T-helper 2 cell treated with Interferon-gamma antibody and Interleukin-4, amounts not matched to agents 5 μg/mL and 100 μg/mL, for 36 hours (primary cell): ENCODE data around the gene DIP2C.

Experiments used
- DNase-seq: peaks from one replicate; pipeline ENCODE4 v3.0.0; 2021; ENCODE audit warnings: low spot score
- H3K27ac Mint-ChIP-seq: one replicate; pipeline ENCODE4 v1.8.0; 2021; ENCODE audit warnings: mild to moderate bottlenecking, mixed read lengths
- H3K27me3 Mint-ChIP-seq: one replicate; pipeline ENCODE4 v1.8.0; 2021; ENCODE audit warnings: low read depth, mixed read lengths
- H3K36me3 Mint-ChIP-seq: one replicate; pipeline ENCODE4 v1.8.0; 2021; ENCODE audit warnings: low read depth, mixed read lengths
- H3K4me1 Mint-ChIP-seq: one replicate; pipeline ENCODE4 v1.8.0; 2021; ENCODE audit warnings: low read depth, mixed read lengths
- H3K4me3 Mint-ChIP-seq: one replicate; pipeline ENCODE4 v1.8.0; 2022; ENCODE audit warnings: mild to moderate bottlenecking, moderate library complexity, mixed read lengths
- H3K9me3 Mint-ChIP-seq: one replicate; pipeline ENCODE4 v1.8.0; 2021; ENCODE audit warnings: mixed read lengths

DIP2C gene

DNA sequence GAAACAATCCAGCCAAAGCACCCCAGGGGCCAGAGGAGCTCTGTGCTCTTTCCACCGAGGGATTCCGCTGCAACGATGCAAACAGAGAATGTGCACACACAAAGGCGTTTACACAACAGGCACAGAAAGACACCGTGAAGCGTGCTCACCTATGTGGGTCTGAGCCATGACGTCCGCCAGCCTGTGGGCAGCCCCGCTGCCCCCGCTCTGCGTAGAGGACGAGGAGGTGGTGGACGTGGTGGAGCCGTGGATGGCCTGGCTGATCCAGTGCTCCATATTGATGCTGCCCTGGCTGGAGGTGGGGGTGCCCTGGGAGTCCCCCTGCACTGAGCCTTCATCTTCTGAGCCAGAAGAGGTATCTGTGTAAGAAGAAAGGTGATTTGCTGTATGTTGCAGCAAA, 266.8 kb downstream of the DIP2C start:
- Mint-ChIP-seq H3K9me3 (no peaks in the 10 kb centered on the region), H3K4me3 (no peak overlapping the region)

DNA sequence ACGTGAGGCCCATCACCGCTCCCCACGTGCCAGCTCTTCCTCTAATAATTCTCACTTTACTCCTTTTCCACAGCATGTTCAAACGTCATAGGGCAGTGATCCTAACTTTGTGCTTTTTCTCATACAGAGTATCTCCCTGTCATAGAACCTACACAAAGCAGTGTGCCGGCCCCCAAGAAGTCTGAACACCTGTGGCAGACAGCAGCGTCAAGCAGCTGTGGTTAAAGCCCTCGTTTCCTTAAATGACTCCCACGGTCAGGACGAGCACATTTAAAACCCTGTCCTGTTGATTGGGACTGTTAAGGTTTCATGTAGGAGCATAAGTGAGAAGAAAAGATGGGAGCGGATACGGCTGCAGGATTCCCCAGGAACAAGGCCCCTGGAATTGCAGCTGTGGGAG, 267.2 kb downstream of the DIP2C start:
- Mint-ChIP-seq H3K9me3 (no peaks in the 10 kb centered on the region), H3K4me3 (no peak overlapping the region), H3K27me3 (peaks cover 4% of the 10 kb centered on the region), H3K27ac (no peak overlapping the region), H3K4me1 (no peaks in the 10 kb centered on the region), H3K36me3 (no peaks in the 10 kb centered on the region)
- no peak for DNase-seq

More for the DNA sequence above, 266.8 kb downstream of the DIP2C start:
- H3K4me1 Mint-ChIP-seq = no peaks in the 10 kb centered on the region
- peaks cover 4% of the 10 kb centered on the region for H3K27me3 Mint-ChIP-seq
- H3K36me3 Mint-ChIP-seq = no peaks in the 10 kb centered on the region
- DNase-seq = no peak
- no peak overlapping the region for H3K27ac Mint-ChIP-seq

DNA sequence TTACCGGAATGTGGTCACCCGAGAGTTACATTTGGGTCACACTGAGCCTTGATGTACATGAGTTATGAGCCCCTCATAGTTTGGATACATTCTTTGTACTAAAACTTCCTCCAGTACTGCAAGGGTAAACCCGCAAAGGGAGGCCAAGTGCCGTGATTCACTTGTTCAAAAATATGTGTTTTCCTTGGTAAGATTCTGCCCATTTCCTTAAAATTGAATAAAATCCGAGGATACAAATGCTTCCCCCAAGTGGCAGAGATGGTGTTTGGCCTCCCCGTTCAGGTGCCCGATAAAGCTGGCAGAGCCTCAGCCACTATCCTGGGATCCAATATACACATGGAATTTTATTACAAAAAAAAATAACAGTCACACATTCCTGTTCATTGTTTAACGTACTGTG, 268.3 kb downstream of the DIP2C start:
- Mint-ChIP-seq H3K27me3 (no peaks in the 10 kb centered on the region), H3K4me1 (no peaks in the 10 kb centered on the region), H3K9me3 (no peaks in the 10 kb centered on the region), H3K4me3 (no peak overlapping the region), H3K36me3 (no peaks in the 10 kb centered on the region), H3K27ac (no peak overlapping the region)
- DNase-seq = no peak

DNA sequence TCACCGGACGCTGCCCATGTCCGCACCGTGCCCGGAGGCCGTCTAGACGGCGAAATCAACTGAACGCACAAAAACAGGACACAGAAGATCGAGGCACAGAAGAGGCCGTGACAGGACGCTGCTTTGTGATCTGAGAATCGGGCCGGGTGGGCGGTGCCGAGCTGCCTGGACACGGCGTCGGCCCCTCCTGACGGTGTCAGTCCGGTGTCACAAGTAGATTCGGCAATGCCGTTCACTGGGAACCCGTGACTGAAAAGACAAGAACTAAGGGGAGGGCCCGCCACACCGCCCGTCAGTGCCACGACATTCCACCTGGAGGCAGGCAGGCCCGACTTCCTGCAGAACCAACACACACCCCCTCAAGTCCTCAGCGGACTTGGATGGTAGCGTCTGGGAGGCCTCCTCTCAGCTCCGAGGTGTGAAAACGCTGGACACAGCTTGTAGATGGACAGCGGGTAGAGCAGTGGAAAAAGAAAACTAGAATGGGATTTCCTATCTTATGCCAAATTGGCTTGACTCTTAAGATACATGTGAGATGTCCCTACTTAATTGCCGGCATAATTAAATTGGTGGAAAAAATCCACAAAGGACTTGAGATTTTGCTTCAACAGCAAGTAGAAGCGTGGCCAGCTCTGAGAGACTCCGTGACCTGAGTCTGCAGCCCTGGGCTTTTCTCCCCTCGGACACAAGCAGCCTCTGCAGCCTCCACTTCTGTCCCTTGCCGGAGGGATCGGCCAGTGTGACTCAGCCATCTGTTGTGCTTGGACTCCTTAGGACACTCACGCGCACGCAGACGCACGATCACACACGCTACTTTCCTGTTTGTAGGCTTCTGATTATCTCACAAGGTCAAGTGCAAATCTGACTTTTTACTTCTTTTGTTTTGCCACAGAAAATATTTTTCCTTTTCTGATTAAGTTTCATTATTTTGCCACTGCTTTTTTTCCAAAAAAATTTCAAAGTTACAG, 269.0 kb downstream of the DIP2C start:
- H3K4me3 Mint-ChIP-seq = no peak overlapping the region
- H3K9me3 Mint-ChIP-seq = no peaks in the 10 kb centered on the region
- H3K27me3 Mint-ChIP-seq = no peaks in the 10 kb centered on the region
- H3K4me1 Mint-ChIP-seq = no peaks in the 10 kb centered on the region
- no peaks in the 10 kb centered on the region for H3K36me3 Mint-ChIP-seq
- no peak for DNase-seq
- no peak overlapping the region for H3K27ac Mint-ChIP-seq

DNA sequence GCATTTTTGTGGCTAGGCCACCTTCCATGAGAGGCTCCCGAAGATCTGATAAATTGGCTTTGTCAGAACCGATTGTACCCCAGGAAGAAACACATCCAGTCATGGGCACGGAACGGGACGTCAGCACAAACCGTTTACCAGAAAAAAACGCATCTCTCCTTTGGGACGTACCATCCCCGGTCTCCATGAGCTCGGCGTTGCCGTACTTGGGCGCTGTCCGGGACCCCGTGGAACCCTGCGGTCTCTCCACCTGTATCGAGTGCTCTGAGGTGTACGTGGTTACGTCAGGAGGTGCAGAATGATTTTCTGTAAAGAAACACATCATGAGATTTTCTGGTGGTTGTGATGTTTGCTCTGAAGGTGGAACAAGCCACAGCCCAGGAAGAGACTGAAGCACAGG, 270.6 kb downstream of the DIP2C start:
- Mint-ChIP-seq H3K27ac (no peak overlapping the region), H3K4me3 (no peak overlapping the region), H3K4me1 (no peaks in the 10 kb centered on the region), H3K9me3 (no peaks in the 10 kb centered on the region), H3K27me3 (no peaks in the 10 kb centered on the region), H3K36me3 (no peaks in the 10 kb centered on the region)
- DNase-seq = no peak

DNA sequence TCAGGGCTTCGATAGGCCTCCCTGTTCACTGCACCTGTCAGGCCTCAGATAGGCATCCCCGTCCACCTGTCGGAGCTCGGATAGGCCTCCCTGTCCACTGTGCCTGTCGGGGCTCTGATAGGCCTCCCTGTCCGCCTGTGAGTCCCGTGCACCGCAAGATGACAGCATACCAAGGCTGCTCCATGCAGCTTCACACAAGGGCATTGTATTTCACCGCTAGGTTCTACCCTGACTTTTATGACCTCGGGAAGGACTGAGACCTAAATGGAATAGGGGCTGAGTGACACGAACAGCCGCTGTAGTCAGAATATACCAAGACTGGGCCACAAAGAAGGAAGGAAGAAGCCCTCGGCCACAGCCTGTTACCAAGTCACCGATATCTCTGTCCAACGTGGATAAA, 271.2 kb downstream of the DIP2C start:
- no peaks in the 10 kb centered on the region for H3K9me3 Mint-ChIP-seq
- H3K4me1 Mint-ChIP-seq = no peaks in the 10 kb centered on the region
- H3K27ac Mint-ChIP-seq = no peak overlapping the region

DNA sequence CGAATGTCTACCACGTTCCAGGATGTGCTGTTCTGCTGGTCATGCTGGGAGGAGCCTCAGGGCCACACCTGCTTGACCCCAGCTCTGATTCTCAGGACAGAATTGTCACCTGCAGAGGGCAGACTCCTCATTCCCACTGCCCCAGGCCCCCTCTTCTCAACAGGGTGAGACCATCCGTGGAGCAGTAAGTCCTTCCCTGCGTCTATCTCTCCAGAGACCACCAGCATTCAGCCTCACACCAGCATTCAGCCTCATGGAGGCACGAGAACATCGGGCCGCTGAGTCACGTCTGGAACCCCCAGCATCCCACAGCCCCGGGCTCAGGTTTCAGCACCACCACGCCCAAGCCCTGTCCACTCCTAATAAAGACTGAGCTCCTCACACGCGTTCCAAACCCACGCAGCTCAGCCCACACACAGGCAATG, 273.4 kb downstream of the DIP2C start:
- Mint-ChIP-seq H3K27me3 (peaks cover under 1% of the 10 kb centered on the region), H3K4me3 (no peak overlapping the region)
- no peak for DNase-seq

More for the DNA sequence above, 271.2 kb downstream of the DIP2C start:
- Mint-ChIP-seq H3K36me3 (no peaks in the 10 kb centered on the region), H3K27me3 (no peaks in the 10 kb centered on the region), H3K4me3 (no peak overlapping the region)
- DNase-seq = no peak

DNA sequence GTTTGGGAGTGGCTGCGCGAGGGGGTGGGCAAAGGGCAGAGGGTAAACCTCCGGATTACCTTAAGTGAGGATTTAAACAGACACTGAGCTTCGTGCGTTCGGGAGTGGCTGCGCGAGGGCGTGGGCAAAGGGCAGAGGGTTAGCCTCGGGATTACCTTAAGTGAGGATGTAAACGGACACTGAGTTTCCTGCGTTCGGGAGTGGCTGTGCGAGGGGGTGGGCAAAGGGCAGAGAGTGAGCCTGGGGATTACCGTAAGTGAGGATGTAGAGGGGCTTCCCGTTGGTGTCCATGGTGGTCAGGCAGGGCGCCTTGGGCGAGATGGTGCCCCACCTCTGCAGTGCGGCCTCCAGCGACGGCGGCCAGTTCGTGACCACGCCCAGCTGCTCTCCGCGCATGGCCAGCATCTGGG, 275.8 kb downstream of the DIP2C start:
- Mint-ChIP-seq H3K36me3 (no peaks in the 10 kb centered on the region), H3K9me3 (no peaks in the 10 kb centered on the region), H3K27ac (no peak overlapping the region), H3K4me3 (no peak overlapping the region), H3K4me1 (no peaks in the 10 kb centered on the region), H3K27me3 (peaks cover 4% of the 10 kb centered on the region)
- DNase-seq = no peak

More for the DNA sequence above, 273.4 kb downstream of the DIP2C start:
- Mint-ChIP-seq H3K9me3 (no peaks in the 10 kb centered on the region), H3K36me3 (no peaks in the 10 kb centered on the region), H3K27ac (no peak overlapping the region), H3K4me1 (no peaks in the 10 kb centered on the region)

DNA sequence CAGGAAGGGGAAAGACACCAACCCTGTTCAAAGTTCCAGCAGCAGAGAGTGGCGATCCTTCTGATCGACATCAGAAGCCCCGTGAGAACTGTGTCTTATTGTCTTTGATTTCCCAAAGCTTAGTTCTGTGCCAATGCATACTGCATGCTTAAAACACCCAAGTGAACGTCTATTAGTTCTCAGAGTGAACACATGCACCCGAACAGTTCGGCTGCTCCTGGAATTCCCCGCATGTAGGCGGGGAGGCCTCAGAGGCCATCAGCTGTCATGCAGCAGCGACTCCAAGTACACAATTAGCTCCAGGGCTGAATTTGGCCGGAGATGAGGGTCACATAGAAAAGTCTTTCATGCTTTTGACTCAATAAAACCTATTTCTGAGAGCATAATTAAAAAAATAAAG, 277.4 kb downstream of the DIP2C start:
- no peak overlapping the region for H3K27ac Mint-ChIP-seq
- peaks cover 4% of the 10 kb centered on the region for H3K27me3 Mint-ChIP-seq
- H3K9me3 Mint-ChIP-seq = no peaks in the 10 kb centered on the region
- no peaks in the 10 kb centered on the region for H3K4me1 Mint-ChIP-seq
- DNase-seq = no peak
- H3K4me3 Mint-ChIP-seq = no peak overlapping the region
- no peaks in the 10 kb centered on the region for H3K36me3 Mint-ChIP-seq

DNA sequence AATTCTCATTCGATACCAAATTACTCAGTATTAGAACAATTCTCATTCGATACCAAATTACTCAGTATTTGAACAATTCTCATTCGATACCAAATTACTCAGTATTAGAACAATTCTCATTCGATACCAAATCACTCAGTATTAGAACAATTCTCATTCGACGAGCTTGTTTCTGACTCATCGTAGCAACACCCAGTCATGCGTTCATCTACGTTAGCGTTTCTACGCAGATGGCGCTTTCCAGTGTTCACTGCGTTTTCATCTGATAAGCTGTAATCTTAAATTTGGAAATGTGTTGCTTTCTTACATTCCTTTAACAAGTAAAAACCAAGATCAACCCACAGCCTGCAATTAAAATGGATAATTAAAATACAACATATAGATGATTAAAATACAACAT, 277.9 kb downstream of the DIP2C start:
- H3K27me3 Mint-ChIP-seq = peaks cover 4% of the 10 kb centered on the region
- H3K27ac Mint-ChIP-seq = no peak overlapping the region
- DNase-seq = no peak
- no peaks in the 10 kb centered on the region for H3K4me1 Mint-ChIP-seq
- no peak overlapping the region for H3K4me3 Mint-ChIP-seq
- H3K36me3 Mint-ChIP-seq = no peaks in the 10 kb centered on the region
- no peaks in the 10 kb centered on the region for H3K9me3 Mint-ChIP-seq

DNA sequence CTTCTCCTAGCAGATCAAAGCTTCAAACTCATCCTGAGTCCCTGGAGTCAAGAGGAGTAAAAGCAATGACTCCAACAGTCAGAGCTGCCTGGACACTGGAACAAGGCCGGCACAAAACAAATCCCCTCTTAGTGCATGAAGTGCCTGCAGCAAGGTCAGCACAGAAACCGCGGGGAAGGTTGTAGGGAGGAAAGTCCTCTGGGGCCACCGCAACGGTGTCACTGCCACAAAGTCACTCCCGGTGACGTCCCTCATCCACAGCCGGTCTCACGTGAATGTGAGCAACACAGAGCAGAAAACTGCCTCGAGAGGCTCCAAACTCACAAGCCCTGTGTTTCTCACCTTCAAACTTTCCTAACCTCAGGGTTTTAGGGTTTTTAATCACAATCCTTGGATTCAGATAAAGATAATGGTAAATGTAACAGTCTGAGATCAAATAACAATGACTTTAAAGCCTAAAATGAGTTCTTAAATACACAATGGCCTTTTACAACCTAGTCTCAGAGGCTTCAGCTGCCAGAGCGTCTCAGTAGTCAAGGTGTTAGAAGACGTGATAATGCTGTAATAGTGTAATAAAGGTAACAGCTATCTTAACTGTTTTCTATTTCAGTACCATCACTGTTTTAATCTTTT, 279.9 kb downstream of the DIP2C start:
- H3K36me3 Mint-ChIP-seq = no peaks in the 10 kb centered on the region
- no peaks in the 10 kb centered on the region for H3K4me1 Mint-ChIP-seq
- no peak overlapping the region for H3K4me3 Mint-ChIP-seq
- H3K27ac Mint-ChIP-seq = no peak overlapping the region
- no peaks in the 10 kb centered on the region for H3K9me3 Mint-ChIP-seq
- peaks cover 4% of the 10 kb centered on the region for H3K27me3 Mint-ChIP-seq
- DNase-seq = no peak

DNA sequence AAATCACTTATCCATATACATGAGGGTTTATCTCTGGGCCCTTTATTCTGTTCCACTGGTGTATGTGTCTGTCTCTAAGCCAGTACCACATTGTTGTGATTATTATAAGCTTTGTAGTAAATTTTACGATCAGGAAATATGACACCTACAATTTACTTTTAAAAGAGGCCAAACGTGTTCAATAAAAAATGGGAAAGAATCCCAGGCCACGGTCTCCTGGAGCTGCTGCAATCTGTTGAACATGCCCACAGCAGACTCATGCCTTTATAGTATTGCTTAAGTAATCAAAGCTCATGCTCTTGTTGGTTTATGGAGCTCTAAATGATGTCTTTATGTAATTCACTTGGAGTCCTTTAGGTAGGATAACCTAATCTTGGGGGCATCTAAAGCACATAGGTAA, 281.2 kb downstream of the DIP2C start:
- H3K9me3 Mint-ChIP-seq = no peaks in the 10 kb centered on the region
- no peak for DNase-seq
- H3K27me3 Mint-ChIP-seq = peaks cover 4% of the 10 kb centered on the region
- H3K4me1 Mint-ChIP-seq = no peaks in the 10 kb centered on the region
- H3K4me3 Mint-ChIP-seq = no peak overlapping the region
- no peak overlapping the region for H3K27ac Mint-ChIP-seq
- no peaks in the 10 kb centered on the region for H3K36me3 Mint-ChIP-seq

DNA sequence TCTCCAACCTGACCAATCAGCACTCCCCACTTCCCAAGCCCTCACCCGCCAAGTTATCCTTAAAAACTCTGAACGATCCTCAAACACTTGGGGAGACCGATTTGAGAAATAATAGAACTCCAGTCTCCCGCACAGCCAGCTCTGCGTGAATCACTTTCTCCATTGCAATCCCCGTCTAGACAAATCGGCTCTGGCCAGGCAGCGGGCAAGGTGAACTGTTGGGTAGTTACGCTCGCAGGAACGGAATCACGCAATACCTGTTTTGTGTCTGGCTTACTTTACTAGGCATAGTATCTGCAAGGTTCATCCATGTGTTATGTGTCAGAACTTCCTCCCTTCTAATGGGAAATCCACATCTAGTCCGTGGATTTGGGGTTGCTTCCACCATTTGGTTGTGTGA, 282.5 kb downstream of the DIP2C start:
- no peak for DNase-seq
- no peak overlapping the region for H3K4me3 Mint-ChIP-seq
- H3K36me3 Mint-ChIP-seq = no peaks in the 10 kb centered on the region
- H3K9me3 Mint-ChIP-seq = no peaks in the 10 kb centered on the region
- peaks cover 4% of the 10 kb centered on the region for H3K27me3 Mint-ChIP-seq
- H3K27ac Mint-ChIP-seq = no peak overlapping the region
- no peaks in the 10 kb centered on the region for H3K4me1 Mint-ChIP-seq

DNA sequence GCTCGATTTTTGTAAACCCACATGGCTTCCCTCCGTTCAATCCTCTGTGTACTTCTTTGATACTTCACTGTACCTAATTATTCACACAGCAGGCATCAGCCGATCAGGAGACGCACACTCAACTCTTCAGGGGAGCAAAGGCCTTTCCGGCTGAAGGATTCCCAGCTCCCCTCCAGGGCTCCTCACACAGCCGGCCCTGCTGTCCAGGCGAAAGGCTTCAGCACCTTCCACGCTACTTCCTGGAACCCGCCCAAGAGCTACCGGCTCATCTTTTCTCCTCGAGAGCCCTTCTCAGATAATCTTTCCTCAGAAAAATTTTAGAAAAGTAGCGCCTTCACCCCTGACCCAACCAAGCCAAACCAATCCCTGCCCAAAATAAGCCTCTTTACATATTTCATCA, 283.8 kb downstream of the DIP2C start:
- H3K4me1 Mint-ChIP-seq = no peaks in the 10 kb centered on the region
- H3K27me3 Mint-ChIP-seq = peaks cover 2% of the 10 kb centered on the region
- no peak overlapping the region for H3K27ac Mint-ChIP-seq
- H3K4me3 Mint-ChIP-seq = no peak overlapping the region
- no peaks in the 10 kb centered on the region for H3K9me3 Mint-ChIP-seq
- no peak for DNase-seq
- no peaks in the 10 kb centered on the region for H3K36me3 Mint-ChIP-seq
